ENCODE results near the gene MYO9B. TPM values are rescaled to one million over a fixed set of nuclear protein-coding genes. Genes with fewer than 3 reads are reported as not detected.

MYO9B gene
- total and polyA plus RNA-seq, 2 of the 13 experiments (the other 11 are each of a cell fraction or from before 2014, with no cell fraction given) = 18.0 to 18.3 TPM

DNA sequence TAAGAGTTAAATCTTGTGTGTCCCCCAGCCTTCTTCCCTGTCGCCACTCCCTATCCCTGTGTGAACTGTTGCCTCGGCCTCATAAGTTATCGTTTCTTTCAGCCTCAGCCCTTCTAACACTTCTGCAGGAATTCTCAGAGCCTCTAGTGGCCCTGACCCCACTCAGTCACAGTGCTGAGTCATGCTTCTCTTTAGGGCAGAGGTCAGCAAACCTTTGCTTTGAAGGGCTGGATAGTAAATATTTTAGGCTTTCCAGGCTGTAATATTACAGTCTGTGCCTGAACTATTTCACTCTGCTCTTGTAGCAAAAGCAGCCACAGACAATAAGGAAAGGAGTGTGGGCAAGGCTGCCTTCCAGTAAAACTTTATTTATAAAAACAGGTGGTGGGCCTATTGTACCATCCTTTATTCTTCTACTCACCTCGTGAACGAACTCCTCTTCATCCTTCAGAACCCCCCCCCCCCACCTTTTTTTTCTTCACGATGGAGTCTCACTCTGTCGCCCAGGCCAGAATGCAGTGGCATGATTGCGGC is 22.1 kb downstream of the MYO9B start (continued):
- TF ChIP-seq, protein P1, sequence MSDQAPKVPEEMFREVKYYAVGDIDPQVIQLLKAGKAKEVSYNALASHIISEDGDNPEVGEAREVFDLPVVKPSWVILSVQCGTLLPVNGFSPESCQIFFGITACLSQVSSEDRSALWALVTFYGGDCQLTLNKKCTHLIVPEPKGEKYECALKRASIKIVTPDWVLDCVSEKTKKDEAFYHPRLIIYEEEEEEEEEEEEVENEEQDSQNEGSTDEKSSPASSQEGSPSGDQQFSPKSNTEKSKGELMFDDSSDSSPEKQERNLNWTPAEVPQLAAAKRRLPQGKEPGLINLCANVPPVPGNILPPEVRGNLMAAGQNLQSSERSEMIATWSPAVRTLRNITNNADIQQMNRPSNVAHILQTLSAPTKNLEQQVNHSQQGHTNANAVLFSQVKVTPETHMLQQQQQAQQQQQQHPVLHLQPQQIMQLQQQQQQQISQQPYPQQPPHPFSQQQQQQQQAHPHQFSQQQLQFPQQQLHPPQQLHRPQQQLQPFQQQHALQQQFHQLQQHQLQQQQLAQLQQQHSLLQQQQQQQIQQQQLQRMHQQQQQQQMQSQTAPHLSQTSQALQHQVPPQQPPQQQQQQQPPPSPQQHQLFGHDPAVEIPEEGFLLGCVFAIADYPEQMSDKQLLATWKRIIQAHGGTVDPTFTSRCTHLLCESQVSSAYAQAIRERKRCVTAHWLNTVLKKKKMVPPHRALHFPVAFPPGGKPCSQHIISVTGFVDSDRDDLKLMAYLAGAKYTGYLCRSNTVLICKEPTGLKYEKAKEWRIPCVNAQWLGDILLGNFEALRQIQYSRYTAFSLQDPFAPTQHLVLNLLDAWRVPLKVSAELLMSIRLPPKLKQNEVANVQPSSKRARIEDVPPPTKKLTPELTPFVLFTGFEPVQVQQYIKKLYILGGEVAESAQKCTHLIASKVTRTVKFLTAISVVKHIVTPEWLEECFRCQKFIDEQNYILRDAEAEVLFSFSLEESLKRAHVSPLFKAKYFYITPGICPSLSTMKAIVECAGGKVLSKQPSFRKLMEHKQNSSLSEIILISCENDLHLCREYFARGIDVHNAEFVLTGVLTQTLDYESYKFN (CRISPR knock-in tag; conservative IDR thresholded peaks at IDR 0.05) = peak; percentile 79
- TF ChIP-seq ZNF367 (CRISPR knock-in tag; IDR thresholded peaks at IDR 0.05; ENCODE audit: borderline replicate concordance) = no peak
- TF ChIP-seq, protein P2, sequence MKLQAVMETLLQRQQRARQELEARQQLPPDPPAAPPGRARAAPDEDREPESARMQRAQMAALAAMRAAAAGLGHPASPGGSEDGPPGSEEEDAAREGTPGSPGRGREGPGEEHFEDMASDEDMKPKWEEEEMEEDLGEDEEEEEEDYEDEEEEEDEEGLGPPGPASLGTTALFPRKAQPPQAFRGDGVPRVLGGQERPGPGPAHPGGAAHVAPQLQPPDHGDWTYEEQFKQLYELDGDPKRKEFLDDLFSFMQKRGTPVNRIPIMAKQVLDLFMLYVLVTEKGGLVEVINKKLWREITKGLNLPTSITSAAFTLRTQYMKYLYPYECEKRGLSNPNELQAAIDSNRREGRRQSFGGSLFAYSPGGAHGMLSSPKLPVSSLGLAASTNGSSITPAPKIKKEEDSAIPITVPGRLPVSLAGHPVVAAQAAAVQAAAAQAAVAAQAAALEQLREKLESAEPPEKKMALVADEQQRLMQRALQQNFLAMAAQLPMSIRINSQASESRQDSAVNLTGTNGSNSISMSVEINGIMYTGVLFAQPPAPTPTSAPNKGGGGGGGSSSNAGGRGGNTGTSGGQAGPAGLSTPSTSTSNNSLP (IDR thresholded peaks at IDR 0.05; ENCODE audit: low read depth, low read length) = no peak
- TF ChIP-seq SMAD9 (CRISPR knock-in tag; IDR thresholded peaks at IDR 0.05) = no peak
- TF ChIP-seq, protein P3, sequence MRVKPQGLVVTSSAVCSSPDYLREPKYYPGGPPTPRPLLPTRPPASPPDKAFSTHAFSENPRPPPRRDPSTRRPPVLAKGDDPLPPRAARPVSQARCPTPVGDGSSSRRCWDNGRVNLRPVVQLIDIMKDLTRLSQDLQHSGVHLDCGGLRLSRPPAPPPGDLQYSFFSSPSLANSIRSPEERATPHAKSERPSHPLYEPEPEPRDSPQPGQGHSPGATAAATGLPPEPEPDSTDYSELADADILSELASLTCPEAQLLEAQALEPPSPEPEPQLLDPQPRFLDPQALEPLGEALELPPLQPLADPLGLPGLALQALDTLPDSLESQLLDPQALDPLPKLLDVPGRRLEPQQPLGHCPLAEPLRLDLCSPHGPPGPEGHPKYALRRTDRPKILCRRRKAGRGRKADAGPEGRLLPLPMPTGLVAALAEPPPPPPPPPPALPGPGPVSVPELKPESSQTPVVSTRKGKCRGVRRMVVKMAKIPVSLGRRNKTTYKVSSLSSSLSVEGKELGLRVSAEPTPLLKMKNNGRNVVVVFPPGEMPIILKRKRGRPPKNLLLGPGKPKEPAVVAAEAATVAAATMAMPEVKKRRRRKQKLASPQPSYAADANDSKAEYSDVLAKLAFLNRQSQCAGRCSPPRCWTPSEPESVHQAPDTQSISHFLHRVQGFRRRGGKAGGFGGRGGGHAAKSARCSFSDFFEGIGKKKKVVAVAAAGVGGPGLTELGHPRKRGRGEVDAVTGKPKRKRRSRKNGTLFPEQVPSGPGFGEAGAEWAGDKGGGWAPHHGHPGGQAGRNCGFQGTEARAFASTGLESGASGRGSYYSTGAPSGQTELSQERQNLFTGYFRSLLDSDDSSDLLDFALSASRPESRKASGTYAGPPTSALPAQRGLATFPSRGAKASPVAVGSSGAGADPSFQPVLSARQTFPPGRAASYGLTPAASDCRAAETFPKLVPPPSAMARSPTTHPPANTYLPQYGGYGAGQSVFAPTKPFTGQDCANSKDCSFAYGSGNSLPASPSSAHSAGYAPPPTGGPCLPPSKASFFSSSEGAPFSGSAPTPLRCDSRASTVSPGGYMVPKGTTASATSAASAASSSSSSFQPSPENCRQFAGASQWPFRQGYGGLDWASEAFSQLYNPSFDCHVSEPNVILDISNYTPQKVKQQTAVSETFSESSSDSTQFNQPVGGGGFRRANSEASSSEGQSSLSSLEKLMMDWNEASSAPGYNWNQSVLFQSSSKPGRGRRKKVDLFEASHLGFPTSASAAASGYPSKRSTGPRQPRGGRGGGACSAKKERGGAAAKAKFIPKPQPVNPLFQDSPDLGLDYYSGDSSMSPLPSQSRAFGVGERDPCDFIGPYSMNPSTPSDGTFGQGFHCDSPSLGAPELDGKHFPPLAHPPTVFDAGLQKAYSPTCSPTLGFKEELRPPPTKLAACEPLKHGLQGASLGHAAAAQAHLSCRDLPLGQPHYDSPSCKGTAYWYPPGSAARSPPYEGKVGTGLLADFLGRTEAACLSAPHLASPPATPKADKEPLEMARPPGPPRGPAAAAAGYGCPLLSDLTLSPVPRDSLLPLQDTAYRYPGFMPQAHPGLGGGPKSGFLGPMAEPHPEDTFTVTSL (CRISPR knock-in tag; IDR thresholded peaks at IDR 0.05; ENCODE audit: borderline replicate concordance) = peak; percentile 72; the same call in 1 of the 2 replicates
- TF ChIP-seq, protein P4, sequence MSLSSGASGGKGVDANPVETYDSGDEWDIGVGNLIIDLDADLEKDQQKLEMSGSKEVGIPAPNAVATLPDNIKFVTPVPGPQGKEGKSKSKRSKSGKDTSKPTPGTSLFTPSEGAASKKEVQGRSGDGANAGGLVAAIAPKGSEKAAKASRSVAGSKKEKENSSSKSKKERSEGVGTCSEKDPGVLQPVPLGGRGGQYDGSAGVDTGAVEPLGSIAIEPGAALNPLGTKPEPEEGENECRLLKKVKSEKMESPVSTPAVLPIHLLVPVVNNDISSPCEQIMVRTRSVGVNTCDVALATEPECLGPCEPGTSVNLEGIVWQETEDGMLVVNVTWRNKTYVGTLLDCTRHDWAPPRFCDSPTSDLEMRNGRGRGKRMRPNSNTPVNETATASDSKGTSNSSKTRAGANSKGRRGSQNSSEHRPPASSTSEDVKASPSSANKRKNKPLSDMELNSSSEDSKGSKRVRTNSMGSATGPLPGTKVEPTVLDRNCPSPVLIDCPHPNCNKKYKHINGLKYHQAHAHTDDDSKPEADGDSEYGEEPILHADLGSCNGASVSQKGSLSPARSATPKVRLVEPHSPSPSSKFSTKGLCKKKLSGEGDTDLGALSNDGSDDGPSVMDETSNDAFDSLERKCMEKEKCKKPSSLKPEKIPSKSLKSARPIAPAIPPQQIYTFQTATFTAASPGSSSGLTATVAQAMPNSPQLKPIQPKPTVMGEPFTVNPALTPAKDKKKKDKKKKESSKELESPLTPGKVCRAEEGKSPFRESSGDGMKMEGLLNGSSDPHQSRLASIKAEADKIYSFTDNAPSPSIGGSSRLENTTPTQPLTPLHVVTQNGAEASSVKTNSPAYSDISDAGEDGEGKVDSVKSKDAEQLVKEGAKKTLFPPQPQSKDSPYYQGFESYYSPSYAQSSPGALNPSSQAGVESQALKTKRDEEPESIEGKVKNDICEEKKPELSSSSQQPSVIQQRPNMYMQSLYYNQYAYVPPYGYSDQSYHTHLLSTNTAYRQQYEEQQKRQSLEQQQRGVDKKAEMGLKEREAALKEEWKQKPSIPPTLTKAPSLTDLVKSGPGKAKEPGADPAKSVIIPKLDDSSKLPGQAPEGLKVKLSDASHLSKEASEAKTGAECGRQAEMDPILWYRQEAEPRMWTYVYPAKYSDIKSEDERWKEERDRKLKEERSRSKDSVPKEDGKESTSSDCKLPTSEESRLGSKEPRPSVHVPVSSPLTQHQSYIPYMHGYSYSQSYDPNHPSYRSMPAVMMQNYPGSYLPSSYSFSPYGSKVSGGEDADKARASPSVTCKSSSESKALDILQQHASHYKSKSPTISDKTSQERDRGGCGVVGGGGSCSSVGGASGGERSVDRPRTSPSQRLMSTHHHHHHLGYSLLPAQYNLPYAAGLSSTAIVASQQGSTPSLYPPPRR (CRISPR knock-in tag; IDR thresholded peaks at IDR 0.05; ENCODE audit: borderline replicate concordance) = peak; percentile 36; the same call in 1 of the 2 replicates
- no peak for TF ChIP-seq KDM1A (CRISPR knock-in tag; IDR thresholded peaks at IDR 0.05)
- TF ChIP-seq KDM5A (IDR thresholded peaks at IDR 0.05; ENCODE audit: borderline replicate concordance, low read length) = no peak
- TF ChIP-seq SNRNP70 (IDR thresholded peaks at IDR 0.05; ENCODE audit: low read depth, low read length) = no peak
- no peak for TF ChIP-seq RELA (CRISPR knock-in tag; IDR thresholded peaks at IDR 0.05)
- TF ChIP-seq, protein P5, sequence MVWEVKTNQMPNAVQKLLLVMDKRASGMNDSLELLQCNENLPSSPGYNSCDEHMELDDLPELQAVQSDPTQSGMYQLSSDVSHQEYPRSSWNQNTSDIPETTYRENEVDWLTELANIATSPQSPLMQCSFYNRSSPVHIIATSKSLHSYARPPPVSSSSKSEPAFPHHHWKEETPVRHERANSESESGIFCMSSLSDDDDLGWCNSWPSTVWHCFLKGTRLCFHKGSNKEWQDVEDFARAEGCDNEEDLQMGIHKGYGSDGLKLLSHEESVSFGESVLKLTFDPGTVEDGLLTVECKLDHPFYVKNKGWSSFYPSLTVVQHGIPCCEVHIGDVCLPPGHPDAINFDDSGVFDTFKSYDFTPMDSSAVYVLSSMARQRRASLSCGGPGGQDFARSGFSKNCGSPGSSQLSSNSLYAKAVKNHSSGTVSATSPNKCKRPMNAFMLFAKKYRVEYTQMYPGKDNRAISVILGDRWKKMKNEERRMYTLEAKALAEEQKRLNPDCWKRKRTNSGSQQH (CRISPR knock-in tag; IDR thresholded peaks at IDR 0.05; ENCODE audit: low read depth) = peak; percentile 48; the same call in 1 of the 2 replicates
